ENCODE results near the gene RGS16.

DNA sequence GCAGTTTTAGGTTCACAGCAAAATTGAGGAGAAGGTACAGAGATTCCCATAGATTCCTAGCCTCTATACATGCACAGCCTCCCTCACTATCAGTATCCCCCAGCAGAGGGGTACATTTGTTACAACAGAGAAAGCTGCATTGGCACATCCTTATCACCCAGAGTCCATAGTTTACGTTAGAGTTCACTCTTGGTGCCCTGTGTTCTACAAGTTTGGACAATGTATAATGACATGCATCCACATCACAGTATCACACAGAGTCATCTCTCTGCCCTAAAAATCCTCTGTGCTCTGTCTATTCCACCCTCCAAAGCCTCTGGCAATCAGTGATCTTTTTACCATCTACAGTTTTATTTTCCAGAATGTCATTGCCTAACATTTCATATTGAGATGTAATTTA, 22.3 kb upstream of the RGS16 start:
- TF ChIP-seq POLR2A (IDR thresholded peaks at IDR 0.05) (no peak), POLR2AphosphoS5 (IDR thresholded peaks at IDR 0.05; ENCODE audit: insufficient read depth in 1 of 2, low read depth in 1 of 2) (no peak)
- TF ChIP-seq, protein P1, sequence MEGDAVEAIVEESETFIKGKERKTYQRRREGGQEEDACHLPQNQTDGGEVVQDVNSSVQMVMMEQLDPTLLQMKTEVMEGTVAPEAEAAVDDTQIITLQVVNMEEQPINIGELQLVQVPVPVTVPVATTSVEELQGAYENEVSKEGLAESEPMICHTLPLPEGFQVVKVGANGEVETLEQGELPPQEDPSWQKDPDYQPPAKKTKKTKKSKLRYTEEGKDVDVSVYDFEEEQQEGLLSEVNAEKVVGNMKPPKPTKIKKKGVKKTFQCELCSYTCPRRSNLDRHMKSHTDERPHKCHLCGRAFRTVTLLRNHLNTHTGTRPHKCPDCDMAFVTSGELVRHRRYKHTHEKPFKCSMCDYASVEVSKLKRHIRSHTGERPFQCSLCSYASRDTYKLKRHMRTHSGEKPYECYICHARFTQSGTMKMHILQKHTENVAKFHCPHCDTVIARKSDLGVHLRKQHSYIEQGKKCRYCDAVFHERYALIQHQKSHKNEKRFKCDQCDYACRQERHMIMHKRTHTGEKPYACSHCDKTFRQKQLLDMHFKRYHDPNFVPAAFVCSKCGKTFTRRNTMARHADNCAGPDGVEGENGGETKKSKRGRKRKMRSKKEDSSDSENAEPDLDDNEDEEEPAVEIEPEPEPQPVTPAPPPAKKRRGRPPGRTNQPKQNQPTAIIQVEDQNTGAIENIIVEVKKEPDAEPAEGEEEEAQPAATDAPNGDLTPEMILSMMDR (IDR thresholded peaks at IDR 0.05) = no peak
